Putamen (tissue), 1 donor: Measurements from ENCODE around the gene CBY1.

Source experiments
- DNase-seq: peaks from one replicate; pipeline ENCODE4 v3.0.0-alpha.2; 2016; ENCODE audit warnings: low spot score

CBY1 gene

DNA sequence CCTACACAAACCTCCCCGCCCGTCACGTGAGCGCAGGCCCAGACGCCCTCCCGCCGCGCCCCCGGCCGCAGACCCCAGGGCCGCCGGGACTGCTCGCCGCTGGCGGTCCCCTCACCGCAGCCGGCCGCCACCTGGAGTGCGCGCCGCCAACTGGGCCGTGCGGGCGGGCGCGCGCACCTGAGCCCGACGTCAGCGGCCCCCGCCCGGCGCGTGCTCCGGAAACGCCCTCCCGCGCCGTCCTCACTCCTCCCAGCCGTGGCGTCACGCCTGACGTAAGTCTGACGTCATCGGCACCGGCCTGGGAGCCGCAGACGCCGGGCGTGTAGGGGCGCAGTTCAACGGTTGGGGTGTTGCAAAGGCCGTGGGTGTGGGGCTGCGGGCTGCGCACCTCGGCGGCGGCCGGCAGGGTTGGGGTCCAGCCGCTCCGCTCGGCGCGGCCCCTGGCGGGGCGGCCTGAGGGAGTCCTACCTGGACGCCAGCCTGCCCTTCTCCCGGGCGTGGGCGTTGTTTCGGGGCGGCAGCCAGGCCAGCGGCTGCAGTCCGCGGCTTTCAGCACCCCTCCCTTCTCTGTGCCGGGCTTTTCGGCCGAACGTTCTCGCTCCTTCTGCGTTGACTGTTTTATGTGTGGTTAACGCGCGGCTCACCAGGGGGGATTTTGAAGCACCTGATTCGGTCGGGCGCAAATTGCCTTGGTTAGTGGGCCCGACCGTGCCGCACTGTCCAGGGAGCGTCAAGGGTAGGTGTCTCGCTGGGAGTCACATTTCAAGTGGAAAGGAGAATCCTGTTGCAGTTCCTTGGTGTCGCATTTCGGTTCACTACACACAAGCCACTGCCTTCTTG lies 44.6 kb downstream of the CBY1 start, which contains the start of gene JOSD1:
TSS of gene JOSD1 (minus strand) at position 155 of the 840 bp plus-strand sequence. CDS start 956 bp downstream, outside the sequence.
- peak; percentile 94 for DNase-seq

DNA sequence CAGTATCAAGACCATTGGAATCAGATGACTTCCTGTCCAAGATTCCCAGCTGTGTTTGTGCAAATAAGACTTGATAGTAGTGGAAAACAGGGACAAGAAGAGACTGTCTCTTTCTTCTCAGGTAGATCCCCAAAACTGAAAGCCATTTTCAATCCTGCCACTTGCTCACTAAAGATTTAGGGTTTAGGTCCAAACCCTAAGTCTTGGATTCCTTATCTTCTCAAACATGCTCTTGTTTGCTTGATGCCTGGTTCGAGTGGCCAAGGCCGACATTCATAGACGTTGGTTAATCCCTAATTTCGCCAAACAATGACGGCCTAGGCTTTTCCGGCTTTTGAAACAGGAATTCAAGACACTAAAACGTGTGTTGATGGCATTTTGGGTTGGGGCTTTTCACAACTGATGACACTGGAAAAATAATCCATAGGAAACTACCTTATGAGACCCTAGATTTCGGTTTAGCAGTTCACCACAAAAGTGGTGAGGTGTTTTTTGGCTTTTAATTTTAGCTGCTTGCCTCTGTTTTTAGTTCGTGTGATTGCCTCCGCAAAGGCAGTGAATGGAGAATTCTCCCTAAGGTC lies 48.3 kb downstream of the CBY1 start:
- DNase-seq: no peak

DNA sequence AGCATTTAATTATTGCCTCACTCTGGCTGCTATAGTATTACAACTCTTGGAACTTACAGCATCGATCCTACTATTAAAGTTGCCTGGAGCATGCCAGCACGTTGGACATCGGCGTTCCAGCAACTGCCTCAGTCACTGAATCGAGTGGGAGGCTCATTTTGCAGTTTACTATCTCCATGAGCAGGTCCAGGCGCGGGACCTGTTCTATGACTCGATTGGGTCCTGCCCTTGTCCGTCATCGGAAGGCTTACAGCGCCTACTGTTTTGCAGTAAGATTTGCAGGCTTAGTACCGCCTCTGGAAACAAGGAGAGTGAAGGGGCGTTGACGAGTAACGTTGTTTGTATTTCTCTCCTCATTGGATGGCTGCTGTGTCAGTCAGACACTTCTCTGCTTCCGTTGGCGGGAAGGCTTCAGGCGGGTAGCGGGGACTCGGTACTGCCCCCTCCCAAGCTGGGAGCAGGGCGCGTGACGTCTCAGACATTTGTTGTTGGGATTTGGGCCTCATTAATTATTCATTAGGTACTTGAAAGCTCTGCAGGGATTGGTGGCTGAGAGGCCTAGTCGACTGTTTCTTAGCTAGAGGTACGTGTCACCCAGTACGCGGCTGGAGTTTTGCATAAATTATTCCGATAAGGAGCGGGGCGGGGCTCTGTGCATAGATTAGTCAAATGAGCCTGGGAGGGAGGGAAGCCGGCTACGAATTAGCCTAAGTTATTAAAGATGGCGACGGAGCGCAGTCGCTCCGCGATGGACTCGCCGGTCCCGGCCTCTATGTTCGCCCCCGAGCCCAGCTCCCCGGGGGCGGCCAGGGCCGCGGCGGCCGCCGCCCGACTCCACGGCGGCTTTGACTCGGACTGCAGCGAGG lies 49.0 kb downstream of the CBY1 start, which contains the start of gene GTPBP1:
TSS of gene GTPBP1 (plus strand) at position 710 of the 866 bp plus-strand sequence. CDS start at position 722, 12 bp downstream.
- DNase-seq: peak; percentile 100

DNA sequence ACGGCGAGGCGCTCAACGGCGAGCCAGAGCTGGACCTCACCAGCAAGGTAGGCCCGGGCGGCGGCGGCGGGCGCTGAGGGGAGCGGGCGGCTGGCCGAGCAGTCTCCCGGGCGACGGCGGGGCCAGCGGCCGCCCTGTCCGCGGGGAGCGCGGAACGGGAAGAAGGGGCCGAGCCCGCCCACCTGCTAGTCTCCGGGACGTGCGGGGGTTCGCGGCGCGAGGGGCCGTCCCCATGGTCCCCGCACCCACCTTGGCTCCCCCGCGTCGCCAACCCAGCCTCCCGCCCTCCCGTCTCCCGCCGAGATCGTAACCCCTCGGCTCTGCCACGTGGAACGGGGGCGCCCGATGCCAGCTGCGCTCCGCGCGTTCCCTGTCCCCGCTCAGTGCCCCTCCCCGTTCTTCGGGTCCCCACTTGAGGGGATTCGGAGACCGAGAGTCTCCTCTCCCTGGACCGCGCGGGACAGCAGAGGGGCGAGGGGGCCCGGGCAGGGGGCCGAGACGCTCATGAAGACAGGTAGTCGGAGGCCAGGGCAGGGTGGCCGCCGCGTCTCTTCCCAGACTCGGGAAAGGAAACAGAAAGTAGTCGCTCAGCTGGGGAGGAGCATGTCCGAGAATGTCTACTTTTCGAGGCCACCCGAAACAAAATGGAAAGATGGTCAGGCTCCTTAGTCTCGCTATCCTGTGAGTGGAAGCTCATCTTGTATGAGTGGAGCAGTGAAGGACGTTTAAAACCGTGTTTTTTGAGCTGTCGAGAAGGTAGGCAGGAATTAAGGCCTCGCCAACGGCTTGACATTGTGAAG lies 49.9 kb downstream of the CBY1 start:
- DNase-seq: no peak

DNA sequence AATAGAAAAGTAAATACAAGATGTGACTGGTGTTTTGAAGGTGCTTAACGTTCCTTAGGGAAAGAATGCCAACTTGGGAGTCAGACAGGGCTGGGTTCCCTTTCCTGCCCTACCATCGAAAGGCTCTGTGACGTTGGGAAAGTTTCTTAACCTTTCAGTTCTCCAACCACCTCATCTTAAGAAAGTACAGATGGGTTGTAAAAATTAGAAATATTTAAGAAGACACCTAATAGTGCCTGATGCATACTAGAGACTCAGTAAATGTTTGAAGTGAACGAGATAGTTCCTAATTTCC lies 50.4 kb downstream of the CBY1 start:
- no peak for DNase-seq

DNA sequence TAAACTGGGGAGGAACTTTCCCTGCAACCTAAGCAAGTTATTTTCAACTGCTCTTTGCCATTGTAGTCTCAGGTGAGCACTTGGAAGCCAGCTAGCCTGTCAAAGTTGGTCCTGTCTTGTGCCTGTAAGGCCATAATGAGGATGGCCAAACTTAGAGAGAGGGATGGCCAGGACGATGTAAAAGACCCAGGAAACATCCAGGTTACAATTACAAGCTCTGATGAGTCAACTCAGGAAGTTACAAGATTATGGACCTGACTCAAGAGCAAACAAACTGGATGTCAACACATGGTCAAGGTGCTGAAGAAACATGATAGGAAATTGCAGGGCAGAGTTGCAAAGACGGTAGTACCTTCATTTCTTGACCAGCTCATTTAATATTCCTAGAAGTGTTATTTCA lies 50.9 kb downstream of the CBY1 start:
- DNase-seq: no peak

DNA sequence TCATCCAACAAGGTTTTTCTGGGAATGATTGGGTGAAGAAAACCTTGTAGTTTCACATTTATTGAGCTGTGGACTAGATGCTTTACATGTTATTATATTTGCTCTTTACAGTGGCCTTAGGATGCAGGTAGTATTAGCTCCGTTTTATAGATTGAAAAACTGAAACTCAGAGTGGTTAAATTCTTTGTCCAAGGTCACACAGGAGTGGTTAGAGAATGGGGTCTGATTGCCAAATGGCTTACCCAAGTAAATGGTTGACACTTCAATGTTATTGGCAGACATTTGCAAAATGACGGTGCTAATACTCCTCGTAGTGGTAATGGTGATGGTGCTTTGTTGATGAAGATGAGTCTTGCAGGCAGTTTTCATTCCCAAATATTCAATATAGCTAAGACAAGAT lies 51.5 kb downstream of the CBY1 start:
- no peak for DNase-seq

DNA sequence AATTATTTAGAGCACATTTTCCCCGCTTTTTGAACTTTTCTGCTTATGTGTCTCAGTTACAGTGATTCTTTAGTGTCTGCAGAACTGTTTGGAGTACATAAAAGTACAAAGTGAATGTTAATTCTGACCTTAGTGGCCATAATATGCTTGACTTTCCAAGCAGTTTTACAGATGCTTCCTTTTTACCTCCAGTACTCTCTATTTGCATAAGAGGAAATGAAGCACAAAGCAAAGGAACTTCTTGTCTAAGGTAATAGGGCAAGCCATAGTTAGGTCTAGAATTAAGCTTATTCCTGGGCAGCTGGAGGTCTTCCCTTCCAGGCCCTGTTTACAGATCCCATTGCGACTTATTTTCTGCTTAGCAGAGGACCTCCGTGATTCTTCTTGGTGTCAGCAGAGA lies 52.9 kb downstream of the CBY1 start:
- DNase-seq: no peak

DNA sequence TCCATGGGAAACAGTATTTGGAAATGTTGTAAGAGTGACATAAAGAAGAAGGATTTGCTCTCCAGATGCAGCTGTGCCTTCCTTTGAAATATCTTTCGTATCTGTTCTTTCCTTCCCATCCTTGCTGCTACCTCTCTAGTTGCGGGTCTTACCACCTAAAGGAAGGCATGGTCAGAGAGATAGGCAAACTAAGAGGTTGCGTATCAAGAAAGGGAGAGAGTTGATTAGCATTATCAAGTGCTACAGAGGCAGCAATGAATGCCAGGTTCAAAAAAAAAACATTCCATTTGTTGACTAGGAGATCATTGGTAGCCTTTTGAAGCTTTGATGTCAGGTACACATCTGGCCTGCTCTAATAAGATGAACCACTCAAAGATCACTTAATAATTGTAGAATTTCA lies 53.9 kb downstream of the CBY1 start:
- no peak for DNase-seq

DNA sequence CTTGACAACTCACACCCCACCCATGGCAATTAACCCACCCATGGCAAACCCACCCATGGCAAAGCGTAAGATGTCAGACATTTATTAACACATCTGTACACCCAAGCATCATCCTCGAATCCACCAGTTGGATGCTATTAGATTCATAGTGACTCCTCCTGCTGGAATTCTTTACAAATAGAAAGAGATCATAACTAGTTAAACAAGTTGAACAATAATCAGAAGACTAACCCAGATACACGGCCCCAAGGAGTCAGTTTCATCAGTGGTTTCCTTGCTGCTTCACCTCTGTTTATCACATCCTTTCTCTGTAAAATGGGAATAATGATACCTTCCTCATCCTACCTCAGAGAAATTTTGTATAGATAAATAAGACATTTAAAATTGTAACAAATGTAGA lies 54.4 kb downstream of the CBY1 start:
- no peak for DNase-seq

DNA sequence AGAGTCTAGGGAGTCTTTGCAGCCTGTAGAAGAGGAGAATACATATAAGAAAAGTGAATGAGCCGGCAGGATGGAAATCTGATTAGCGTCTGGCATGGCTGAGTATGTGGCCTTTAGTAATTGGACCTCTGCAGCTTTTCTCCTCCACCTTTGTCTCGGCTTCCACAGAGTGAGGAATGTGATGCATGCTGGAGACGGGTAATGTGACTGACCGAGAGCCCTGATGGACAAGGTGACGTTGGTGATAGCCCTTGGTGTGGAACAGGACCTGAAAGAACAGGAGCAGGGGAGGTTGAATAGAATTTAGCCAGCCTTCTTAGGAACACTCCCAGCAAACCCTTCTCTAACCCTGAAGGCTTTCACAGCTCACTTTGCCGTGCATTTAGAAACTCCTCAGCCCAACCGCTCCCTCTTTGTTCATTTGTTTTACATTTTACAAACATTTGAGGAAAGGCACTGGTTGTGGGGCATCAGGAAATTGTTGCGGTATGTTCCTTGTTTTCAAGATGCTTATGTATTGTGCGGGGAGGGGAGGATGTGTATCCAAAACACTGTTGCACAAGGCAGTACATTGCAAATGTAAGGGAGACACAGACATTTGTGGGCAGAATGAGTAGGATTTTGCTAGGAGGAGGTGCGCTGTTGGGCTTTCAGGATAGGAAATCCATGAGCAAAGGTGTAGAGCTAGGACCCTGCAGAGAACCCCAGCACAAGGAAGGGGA lies 56.2 kb downstream of the CBY1 start:
- no peak for DNase-seq

DNA sequence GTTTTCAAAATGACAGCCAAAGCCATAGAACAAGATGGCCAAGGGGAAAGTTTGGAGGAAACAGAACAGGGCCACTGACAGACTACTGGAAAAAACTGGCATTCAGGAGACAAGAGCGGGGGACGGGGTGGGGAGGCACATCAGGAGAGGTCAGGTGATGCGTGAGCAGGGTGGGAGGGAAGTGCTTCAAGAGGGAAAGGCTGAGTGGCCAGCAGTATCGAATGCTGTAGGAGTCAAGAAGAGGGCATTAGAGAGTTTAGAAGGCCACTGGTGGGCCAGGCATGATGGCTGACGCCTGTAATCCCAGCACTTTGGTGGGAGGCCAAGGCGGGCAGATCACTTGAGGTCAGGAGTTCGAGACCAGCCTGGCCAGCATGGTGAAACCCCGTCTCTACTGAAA lies 57.5 kb downstream of the CBY1 start:
- DNase-seq: no peak

DNA sequence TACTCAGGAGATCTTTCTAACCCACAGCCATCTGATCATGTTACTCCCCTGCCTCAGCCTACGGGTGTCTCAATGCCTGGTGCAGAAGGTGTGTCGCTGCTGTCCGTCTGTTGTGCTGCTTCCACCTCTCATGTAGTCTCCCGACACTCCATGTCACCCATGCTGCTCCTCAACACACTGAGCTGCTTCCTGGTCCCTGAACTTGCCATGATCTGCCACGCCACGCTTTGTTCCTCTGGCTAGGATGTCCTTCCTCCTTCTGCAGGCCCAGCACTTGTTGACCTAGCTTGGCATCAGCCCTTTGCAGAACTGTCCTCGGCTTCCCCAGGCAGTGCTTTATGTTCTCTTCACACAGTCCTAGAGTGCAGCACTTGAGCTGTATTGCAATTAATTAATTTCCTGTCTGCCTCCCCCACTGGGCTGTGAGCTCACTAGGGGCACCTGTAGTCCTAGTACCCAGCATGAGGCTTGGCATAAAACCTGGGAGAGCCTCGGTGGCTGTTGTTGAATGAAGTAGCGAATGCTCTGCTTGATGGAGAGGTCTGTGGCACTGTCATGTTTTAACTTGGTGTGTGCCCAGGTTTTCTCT lies 58.8 kb downstream of the CBY1 start:
- no peak for DNase-seq

DNA sequence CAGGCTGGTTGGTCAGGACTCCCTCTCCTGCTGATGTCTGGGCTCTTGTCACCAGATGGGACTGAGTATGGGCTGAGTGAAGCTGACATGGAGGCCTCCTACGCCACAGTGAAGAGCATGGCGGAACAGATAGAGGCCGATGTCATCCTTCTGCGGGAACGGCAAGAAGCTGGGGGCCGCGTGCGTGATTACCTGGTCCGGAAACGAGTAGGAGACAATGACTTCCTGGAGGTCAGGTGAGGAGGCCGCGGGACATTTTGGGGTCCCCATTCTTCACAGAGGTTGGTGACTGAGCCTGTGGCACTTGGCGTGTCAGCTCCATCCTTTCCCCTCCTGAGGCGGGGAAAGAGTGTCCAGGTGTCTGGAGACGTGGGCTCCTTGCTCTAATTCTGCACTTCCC lies 59.4 kb downstream of the CBY1 start:
- no peak for DNase-seq

DNA sequence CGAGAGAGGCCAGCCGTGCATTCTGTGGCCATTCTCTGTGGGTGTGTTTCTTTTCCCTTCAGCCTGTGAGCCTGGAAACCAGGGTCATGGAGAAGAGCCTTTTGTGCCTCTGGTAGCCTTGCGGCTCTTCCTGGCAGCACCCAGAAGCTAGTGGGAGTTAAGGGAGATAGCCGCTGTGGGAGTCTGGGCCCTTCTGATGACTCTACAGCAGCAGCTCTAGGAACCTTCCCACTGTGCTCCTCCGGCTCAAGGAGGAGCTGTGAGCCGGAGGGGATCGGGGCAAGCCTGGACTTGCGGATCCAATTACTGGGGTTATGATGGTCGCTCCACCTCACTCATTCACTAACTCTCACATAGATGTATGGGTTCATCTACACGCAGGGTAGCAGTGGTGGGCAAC lies 59.8 kb downstream of the CBY1 start:
- no peak for DNase-seq

DNA sequence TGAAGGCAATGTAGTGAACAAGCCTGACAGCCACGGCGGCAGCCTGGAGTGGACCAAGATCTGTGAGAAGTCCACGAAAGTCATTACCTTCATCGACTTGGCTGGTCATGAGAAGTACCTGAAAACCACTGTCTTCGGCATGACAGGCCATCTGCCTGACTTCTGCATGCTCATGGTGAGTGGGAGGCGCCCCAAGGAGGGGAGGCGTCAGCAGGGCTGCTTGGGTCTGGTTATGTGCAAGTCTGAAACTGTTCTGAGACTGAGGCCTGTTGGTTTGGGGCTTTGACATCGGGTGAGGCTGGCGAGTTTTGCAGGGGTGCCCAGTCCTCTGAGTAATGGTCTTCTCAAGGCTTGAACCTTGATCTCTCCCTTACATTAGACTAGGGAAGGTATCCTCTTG lies 60.4 kb downstream of the CBY1 start:
- no peak for DNase-seq

DNA sequence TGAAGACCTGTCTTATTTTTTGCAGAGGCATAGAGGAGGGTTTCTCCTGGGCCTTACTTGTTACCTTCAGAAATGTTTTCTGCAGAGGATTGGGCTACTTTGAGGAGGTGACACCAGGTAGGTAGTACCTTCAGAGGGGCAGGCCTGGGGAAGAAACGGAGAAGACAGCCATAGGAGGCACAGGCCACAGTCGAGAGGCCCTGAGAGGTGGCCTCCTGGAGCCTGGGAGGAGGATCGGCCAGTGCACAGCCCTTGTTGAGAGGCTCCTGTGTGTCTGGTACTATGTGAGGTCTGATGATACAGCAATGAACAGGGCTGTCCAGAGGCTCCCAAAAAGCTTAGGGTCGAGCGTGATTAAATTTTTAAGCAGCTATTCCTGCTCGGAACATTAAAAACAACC lies 60.8 kb downstream of the CBY1 start:
- no peak for DNase-seq

DNA sequence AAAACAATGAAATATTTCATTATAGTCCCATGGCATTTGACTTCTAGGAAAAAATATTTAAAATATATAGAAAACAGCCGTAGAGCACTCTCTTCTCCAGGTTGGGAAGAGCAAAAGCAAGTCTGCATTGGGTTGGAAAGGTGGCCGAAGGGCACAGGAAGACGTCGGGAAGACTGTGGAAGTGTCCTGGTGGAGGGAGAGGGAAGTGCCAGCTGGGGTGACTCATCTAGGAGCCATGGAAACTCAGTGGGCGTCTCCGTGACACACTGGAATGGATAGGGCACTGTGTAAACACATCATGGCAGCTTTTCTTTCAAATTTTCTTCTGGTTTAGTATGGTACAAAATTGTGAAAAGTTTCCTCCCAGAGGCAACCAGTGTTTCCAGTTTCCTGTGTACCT lies 62.0 kb downstream of the CBY1 start:
- no peak for DNase-seq

DNA sequence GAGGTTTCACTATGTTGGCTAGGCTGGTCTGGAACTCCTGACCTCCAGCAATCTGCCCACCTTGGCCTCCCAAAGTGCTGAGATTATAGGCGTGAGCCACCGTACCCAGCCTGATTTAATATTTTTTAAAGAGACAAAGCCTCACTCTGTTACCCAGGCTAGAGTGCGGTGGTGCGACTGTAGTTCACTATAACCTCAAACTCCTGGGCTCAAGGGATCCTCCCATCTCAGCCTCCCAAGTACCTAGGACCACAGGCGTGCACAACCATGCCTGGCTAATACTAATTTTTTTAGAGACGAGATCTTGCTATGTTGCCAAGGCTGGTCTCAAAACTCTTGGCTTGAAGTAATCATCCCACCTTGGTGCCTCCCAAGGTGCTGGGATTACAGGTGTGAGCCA lies 62.8 kb downstream of the CBY1 start:
- DNase-seq: no peak

DNA sequence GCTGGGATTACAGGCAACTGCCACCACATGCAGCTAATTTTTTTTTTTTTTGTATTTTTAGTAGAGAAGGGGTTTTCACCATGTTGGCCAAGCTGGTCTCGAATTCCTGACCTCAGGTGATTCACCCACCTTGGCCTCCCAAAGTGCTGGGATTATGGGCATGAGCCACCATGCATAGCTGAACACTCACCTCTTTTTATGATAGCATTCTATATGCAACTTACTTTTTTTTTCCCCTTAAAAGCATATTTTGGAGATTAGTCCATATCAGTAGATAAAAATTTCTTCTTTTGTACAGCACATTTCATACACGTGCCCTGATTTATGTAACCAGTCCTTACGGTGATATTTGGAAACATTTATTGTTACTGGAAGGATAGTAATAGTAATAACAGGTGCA lies 63.9 kb downstream of the CBY1 start:
- DNase-seq: no peak

DNA sequence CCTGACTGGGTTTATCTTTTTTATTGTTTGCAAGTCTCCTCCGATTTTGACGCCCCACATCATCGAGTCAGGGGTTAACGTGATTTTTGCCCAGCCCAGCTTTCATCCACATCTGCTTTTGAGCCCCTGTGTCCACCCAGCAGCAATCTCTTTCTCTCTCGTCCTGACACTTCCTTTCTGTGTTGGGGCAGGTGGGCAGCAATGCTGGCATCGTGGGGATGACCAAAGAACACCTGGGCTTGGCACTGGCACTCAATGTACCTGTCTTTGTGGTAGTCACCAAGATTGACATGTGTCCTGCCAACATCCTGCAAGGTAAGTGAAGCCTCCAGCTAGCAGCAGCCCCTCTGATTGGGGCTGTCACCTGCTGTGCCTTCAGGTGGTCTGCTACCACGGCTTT lies 65.1 kb downstream of the CBY1 start:
- DNase-seq: no peak
